ENCODE data around the gene PHF21A. TPM values are rescaled to one million over a fixed set of nuclear protein-coding genes. Genes with fewer than 3 reads are reported as not detected.

Gene PHF21A
- total and polyA plus RNA-seq, 10 of the 15 experiments (the other 5 are each of a cell fraction or from before 2014, with no cell fraction given): 2.6 to 37.2 (median 16.0) TPM

DNA sequence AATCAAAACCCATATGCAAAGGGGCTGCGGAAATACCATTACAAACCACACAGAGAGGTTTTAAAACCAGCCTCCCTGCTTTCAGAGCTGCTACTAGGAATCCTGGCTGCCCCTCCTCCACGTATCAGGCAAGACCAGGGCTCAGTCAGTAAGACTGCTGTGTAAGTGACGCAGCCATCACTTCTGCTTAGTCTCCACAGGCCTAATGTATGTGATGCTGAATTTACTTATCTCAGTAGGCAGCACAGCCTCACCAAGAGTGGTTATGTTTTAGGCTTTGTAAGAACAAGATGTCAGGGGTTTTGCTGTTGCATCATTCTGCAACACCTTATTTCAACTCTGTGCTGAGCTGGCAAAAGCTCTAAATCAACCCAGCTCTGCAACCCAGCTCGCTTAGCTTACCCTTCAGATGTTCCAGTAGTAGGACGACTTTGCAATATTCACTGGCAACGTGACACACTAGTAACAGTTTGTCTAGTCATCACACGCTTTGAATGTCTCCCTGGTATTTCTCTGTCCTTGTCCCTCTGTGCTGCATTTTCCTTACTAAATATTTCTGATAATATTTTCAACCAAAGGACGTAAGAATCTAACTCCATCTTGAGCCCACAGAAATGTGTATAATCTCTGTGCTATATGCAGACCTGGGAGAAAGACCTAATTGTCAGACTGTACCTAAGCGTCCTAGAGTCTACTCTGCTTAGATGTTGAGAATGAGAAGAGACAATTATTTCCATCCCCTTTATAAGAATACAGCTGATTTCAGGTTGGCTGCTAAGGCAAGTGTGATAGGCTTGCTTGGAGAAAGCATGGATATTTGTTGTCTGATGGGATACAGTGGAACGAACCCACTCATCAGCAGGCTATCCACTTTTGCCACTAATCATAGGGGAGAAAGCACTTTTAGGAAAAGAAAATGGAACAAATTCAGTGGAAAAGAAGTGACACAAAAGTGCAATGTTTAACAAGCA lies 126.6 kb downstream of the PHF21A start (continued):
- TF ChIP-seq, protein P1, sequence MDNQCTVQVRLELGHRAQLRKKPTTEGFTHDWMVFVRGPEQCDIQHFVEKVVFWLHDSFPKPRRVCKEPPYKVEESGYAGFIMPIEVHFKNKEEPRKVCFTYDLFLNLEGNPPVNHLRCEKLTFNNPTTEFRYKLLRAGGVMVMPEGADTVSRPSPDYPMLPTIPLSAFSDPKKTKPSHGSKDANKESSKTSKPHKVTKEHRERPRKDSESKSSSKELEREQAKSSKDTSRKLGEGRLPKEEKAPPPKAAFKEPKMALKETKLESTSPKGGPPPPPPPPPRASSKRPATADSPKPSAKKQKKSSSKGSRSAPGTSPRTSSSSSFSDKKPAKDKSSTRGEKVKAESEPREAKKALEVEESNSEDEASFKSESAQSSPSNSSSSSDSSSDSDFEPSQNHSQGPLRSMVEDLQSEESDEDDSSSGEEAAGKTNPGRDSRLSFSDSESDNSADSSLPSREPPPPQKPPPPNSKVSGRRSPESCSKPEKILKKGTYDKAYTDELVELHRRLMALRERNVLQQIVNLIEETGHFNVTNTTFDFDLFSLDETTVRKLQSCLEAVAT (IDR thresholded peaks at IDR 0.05): no peak
- TF ChIP-seq POU2F2 (IDR thresholded peaks at IDR 0.05; ENCODE audit: borderline replicate concordance, low read depth, low read length): no peak
- no peak for TF ChIP-seq WRNIP1 (IDR thresholded peaks at IDR 0.05; ENCODE audit: borderline replicate concordance, low read depth, low read length)
- TF ChIP-seq RELA (IDR thresholded peaks at IDR 0.05; ENCODE audit: borderline replicate concordance, partially characterized antibody): no peak
- TF ChIP-seq EZH2 (IDR thresholded peaks at IDR 0.05; ENCODE audit: borderline replicate concordance, control insufficient read depth, low read depth, low read length): no peak
- TF ChIP-seq NR2C2 (IDR thresholded peaks at IDR 0.05; ENCODE audit: borderline replicate concordance, control insufficient read depth, insufficient read length, low read depth): no peak
- no peak for TF ChIP-seq SRF (IDR thresholded peaks at IDR 0.05; ENCODE audit: low read depth in 2 of 2, low read length in 2 of 2)
- TF ChIP-seq SPI1 (IDR thresholded peaks at IDR 0.05; ENCODE audit: borderline replicate concordance, insufficient read depth, low read depth, low read length): no peak
- TF ChIP-seq GABPA (IDR thresholded peaks at IDR 0.05; ENCODE audit: low read depth): no peak
- TF ChIP-seq, protein P2, sequence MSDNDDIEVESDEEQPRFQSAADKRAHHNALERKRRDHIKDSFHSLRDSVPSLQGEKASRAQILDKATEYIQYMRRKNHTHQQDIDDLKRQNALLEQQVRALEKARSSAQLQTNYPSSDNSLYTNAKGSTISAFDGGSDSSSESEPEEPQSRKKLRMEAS (IDR thresholded peaks at IDR 0.05; ENCODE audit: low read depth, low read length): no peak
- no peak for TF ChIP-seq LARP7 (IDR thresholded peaks at IDR 0.05)
- TF ChIP-seq SP1 (IDR thresholded peaks at IDR 0.05; ENCODE audit: low read depth, low read length): no peak

All from GM12878 (cell line).